Activated CD8-positive, alpha-beta memory T cell treated with anti-CD3 and anti-CD28 coated beads, Interleukin-2, amount 50 U/mL, for 4 hours (primary cell): ENCODE measurements around the gene BMPR1A.
"Not testable (repeated sequence)": the region's sequence is repeated elsewhere in the genome, so short reads cannot be mapped to it uniquely, and the experiment has no call there.

Experiments
- DNase-seq: peaks from one replicate; pipeline ENCODE4 v3.0.0-alpha.2; 2020

Gene BMPR1A

DNA sequence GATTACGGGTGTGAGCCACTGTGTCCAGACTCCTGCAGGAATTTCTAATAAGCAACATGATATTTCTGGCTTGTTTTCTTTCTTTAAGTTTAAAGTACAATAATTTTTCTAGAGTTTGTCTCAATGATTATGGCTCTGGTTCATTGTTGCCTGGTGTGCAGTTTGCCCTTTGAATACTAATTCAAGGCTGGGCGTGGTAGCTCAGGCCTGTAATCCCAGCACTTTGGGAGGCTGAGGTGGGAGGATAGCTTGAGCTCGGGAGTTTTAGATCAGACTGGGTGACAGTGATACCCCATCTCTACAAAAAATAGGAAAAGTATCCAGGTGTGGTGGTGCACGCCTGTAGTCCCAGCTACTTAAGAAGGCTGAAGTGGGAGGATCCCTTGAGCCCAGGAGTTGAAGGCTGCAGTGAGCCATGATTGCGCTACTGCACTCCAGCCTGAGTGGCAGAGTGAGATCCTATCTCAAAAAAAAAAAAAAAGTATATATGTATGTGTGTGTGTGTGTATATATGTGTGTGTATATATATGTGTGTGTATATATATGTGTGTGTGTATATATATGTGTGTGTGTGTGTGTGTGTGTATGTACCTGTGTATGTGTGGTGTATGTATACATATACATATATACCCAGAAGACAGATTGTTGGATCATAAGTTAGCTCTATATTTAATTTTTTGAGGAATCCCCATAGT, 220.1 kb downstream of the BMPR1A start:
- DNase-seq: no peak

DNA sequence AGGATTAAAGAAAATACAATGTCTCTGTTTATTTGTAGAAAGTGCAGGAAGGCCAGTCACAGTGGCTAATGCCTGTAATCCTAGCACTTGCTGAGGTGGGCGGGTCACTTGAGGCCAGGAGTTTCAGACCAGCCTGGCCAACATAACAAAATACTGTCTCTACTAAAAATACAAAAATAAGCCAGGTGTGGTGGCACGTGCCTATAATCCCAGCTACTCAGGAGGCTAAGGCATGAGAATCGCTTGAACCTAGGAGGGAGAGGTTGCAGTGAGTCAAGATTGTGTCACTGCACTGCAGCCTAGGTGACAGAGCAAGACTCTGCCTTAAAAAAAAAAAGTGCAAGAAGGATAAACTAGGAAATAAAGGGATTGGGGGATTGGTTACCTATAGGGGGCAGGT, 222.0 kb downstream of the BMPR1A start:
- DNase-seq: not testable (repeated sequence)

DNA sequence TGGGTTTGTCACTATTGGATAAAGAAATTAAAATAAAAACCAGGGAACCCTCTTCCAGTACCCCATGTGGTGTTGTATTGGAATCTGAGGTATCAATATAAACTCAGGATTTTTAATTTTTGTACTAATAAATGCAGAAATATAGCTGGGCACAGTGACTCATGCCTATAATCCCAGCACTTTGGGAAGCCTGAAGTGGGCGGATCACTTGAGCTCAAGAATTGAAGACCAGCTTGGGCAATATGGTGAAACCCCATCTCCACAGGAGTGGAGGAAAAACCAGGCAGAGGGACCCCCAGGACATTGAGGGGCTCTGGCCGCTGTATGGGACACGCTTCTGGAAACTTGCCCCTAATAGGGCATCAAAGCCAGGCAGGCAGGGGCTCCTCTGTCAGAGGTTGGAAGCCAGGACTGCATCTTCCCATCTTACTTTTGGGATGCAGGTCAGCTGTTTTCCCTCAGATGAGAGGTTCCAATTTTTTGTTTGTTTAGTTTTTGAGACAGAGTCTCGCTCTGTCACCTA, 222.9 kb downstream of the BMPR1A start:
- DNase-seq: no peak

DNA sequence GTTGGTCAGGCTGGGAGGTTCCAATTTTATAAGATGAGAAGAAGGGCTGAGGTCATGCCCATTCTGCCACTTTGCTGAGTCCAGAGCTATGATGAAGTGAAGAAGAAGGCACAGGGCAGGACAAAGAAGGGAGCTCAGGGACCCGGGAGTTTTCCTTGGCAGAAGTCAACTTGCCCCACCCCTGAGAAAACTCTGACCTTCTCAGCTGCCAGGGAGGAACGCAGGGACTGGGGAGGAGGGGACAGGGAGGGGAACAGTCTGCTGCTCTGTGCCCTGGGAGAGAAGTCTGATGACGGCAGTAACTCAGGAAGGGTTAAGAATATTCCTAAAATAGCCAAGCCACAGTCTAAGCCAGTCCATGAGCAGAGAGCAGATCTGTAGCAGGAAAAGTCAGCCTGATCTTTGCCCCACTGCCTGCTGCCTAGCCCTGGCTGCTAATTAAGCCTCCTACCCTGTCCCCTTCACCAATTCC, 223.6 kb downstream of the BMPR1A start:
- no peak for DNase-seq

DNA sequence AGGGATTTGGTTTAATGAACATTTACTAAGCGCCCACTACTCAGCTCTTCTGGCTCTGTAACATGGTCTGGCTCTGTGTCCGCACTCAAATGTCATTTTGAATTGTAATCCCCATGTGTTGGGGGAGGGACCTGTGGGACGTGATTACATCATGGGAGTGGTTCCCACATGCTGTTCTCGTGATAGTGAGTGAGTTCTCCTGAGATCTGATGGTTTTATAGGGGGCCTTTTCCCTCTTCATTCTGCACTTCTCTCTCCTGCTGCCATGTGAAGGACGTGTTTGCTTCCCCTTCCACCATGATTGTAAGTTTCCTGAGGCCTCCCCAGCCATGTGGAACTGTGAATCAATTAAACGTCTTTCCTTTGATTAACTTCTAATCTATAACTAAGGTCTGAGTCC, 224.6 kb downstream of the BMPR1A start:
- DNase-seq: not testable (repeated sequence)

DNA sequence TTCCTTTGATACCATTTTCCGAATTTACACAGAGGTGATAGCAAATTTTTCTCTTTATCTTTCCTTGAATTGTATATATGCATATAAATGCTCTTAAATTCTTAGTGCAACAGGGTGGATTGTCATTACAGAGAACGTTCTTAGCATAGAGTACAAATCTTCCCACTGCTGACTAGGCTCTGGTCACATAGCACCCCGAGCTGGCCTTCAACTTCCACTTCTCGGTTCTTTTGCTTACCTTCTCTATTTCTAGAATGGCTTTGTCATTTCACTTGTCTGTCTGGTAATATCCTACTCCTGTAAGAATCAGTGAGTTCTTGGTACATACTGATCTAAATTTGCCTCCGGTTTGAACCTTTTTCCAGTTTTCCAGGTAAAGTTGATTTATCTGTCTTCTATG, 225.3 kb downstream of the BMPR1A start:
- DNase-seq: no peak
